ENCODE data around the gene IFI30. TPM values are rescaled to one million over a fixed set of nuclear protein-coding genes. Genes with fewer than 3 reads are reported as not detected.

IFI30 gene
- 10 to 100 TPM; 47.5 to 79.3 TPM for total RNA-seq
- long read RNA-seq, transcript IFI30-201 (7 exons, 1,134 nt), result major isoform, 32 of 35 reads
- long read RNA-seq, partial matches to known transcripts, result 3 of 35 reads
- long read RNA-seq, other reads (novel, unspliced or antisense), result 0 of 35 reads

GRCh38 chr19:18173572-18174288, at the start of gene IFI30:
Gene IFI30 (plus strand): TSS chr19:18173813. CDS start chr19:18173842, 29 bp downstream.
- intact Hi-C loops (cut with DNase I, micrococcal nuclease), result no loop called here
- DNase-seq (peak; percentile 85 to 89), ATAC-seq (peak; percentile 79)

GRCh38 chr19:18123819-18124218, 49.8 kb upstream of the IFI30 start:
- peak; percentile 20 for ATAC-seq
- intact Hi-C loops (cut with DNase I, micrococcal nuclease), result no loop called here
- DNase-seq, result no peak

GRCh38 chr19:18126097-18126496, 47.5 kb upstream of the IFI30 start:
- intact Hi-C loops (cut with DNase I, micrococcal nuclease), result no loop called here
- DNase-seq (no peak), ATAC-seq (no peak)

- DNase-seq, result no peak
- ATAC-seq, result no peak
- intact Hi-C loops (cut with DNase I, micrococcal nuclease), result no loop called here
These were observed 45.6 kb upstream of the IFI30 start for GRCh38 chr19:18128044-18128443.

- intact Hi-C loops (cut with DNase I, micrococcal nuclease), result no loop called here
- DNase-seq (no peak), ATAC-seq (no peak)
These were observed 44.8 kb upstream of the IFI30 start for GRCh38 chr19:18128805-18129204.

- ATAC-seq (no peak), DNase-seq (no peak)
- intact Hi-C loops (cut with DNase I, micrococcal nuclease), result no loop called here
These were observed 42.9 kb upstream of the IFI30 start for GRCh38 chr19:18130523-18131242.

- no peak for ATAC-seq
These were observed 41.6 kb upstream of the IFI30 start for GRCh38 chr19:18131841-18132596.

GRCh38 chr19:18135712-18136584, 37.7 kb upstream of the IFI30 start:
- DNase-seq (peak; percentile 76 to 86), ATAC-seq (peak; percentile 96)
- intact Hi-C loops (cut with DNase I, micrococcal nuclease), result no loop called here

More at GRCh38 chr19:18131841-18132596, 41.6 kb upstream of the IFI30 start:
- intact Hi-C loops (cut with DNase I, micrococcal nuclease), result no loop called here
- no peak for DNase-seq

- ATAC-seq (no peak), DNase-seq (no peak)
- intact Hi-C loops (cut with DNase I, micrococcal nuclease), result no loop called here
These were observed 36.4 kb upstream of the IFI30 start for GRCh38 chr19:18137242-18137641.

- intact Hi-C loops (cut with DNase I, micrococcal nuclease), result no loop called here
- DNase-seq (no peak), ATAC-seq (no peak)
These were observed 35.8 kb upstream of the IFI30 start for GRCh38 chr19:18137657-18138339.

- no peak for ATAC-seq
- intact Hi-C loops (cut with DNase I, micrococcal nuclease), result no loop called here
- DNase-seq, result no peak
These were observed 33.1 kb upstream of the IFI30 start for GRCh38 chr19:18140473-18140872.

- no peak for ATAC-seq
- DNase-seq, result no peak
- intact Hi-C loops (cut with DNase I, micrococcal nuclease), result no loop called here
These were observed 32.6 kb upstream of the IFI30 start for GRCh38 chr19:18141031-18141430.

- ATAC-seq (no peak), DNase-seq (no peak)
- intact Hi-C loops (cut with DNase I, micrococcal nuclease), result no loop called here
These were observed 29.7 kb upstream of the IFI30 start for GRCh38 chr19:18143902-18144301.

- intact Hi-C loops (cut with DNase I, micrococcal nuclease), result no loop called here
- DNase-seq (no peak), ATAC-seq (no peak)
These were observed 29.3 kb upstream of the IFI30 start for GRCh38 chr19:18144361-18144760.

- ATAC-seq (no peak), DNase-seq (no peak)
- intact Hi-C loops (cut with DNase I, micrococcal nuclease), result no loop called here
These were observed 28.7 kb upstream of the IFI30 start for GRCh38 chr19:18144906-18145305.

GRCh38 chr19:18145391-18145999, 28.1 kb upstream of the IFI30 start:
- intact Hi-C loops (cut with DNase I, micrococcal nuclease), result no loop called here
- ATAC-seq (no peak), DNase-seq (no peak)

- ATAC-seq (no peak), DNase-seq (no peak)
- intact Hi-C loops (cut with DNase I, micrococcal nuclease), result no loop called here
These were observed 26.2 kb upstream of the IFI30 start for GRCh38 chr19:18147396-18147795.

- ATAC-seq, result no peak
- intact Hi-C loops (cut with DNase I, micrococcal nuclease), result no loop called here
- DNase-seq, result no peak
These were observed 24.0 kb upstream of the IFI30 start for GRCh38 chr19:18149596-18149975.

All from left colon (tissue), 2 donors.